Tibial artery (tissue), 4 donors: ENCODE data around the gene CTNNA2.
"Not testable (repeated sequence)": the region's sequence is repeated elsewhere in the genome, so short reads cannot be mapped to it uniquely, and the experiment has no call there.

ENCODE experiments used
- DNase-seq, 2 donors: peaks; one replicate each; pipeline ENCODE4 v3.0.0-alpha.2; 2019
- H3K27ac ChIP-seq, 2 donors: fragments of 200-600 bp; sonication (generic) in 1 of 2; 1 replicate in 1 of 2; 2 replicates in 1 of 2; pipeline ENCODE4 v1.5.1; 2018 to 2019; ENCODE audit warnings: mild to moderate bottlenecking in 1 of 2
- H3K27me3 ChIP-seq, 2 donors: fragments of 200-600 bp; sonication (generic) in 1 of 2; one replicate each; pipeline versions ENCODE4 v1.5.1 to v1.6.0; 2016 to 2019
- H3K36me3 ChIP-seq, 3 donors: fragments of 200-600 bp; sonication (generic) in 2 of 3; one replicate each; pipeline ENCODE4 v1.5.1; 2016 to 2019; ENCODE audit warnings: mild to moderate bottlenecking in 2 of 3
- H3K4me1 ChIP-seq, 4 donors: fragments of 200-600 bp; sonication (generic) in 2 of 4; 1 replicate in 3 of 4; 2 replicates in 1 of 4; pipeline ENCODE4 v1.5.1; 2016 to 2019
- H3K4me3 ChIP-seq, 2 donors: fragments of 200-600 bp; sonication (generic) in 1 of 2; 1 replicate in 1 of 2; 2 replicates in 1 of 2; pipeline ENCODE4 v1.5.1; 2018 to 2019; ENCODE audit warnings: mild to moderate bottlenecking in 2 of 2
- H3K9me3 ChIP-seq, 3 donors: fragments of 200-600 bp; sonication (generic) in 1 of 3; one replicate each; pipeline ENCODE4 v1.5.1; 2016 to 2019
- intact Hi-C: fragments of 100-400 bp; cut with DNase I; formaldehyde crosslinking; loops from one replicate; pipeline ENCODE4 v1.15.0; 2023; ENCODE audit warnings: low total_unique reads
- TF ChIP-seq, protein P1 (sequence below), 2 experiments: fragments of 200-600 bp in 1 of 2; fragments of 450-650 bp in 1 of 2; IDR thresholded peaks; one replicate each; pipeline ENCODE4 v1.5.1; 2017 to 2019; ENCODE audit warnings: antibody characterized with exemption in 2 of 2, mild to moderate bottlenecking in 1 of 2, moderate library complexity in 1 of 2

CTNNA2 gene

DNA sequence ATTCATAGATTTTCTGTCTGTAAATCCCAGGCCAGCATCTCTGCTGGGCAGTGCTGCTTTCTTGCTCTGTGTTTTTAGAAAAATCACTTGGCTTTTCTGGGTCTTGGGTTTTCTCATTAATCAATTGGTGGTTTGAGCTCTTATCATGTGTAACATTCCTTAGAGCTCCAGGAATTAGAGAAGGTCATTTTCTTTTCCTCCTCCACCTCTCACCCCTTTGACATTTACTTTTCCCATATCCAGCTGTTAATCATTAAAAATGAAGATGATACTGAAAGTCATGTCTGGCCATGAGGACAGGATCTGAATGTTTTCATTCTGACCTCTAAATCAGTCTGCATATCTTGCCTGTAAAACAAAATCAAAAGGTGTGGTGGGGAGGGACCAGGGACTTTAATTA, 680.7 kb downstream of the CTNNA2 start:
- Histone ChIP-seq H3K9me3 (no peaks in the 10 kb centered on the region), H3K27me3 (no peaks in the 10 kb centered on the region), H3K4me1 (no peaks in the 10 kb centered on the region), H3K4me3 (no peak overlapping the region), H3K36me3 (no peaks in the 10 kb centered on the region), H3K27ac (no peak overlapping the region)
- intact Hi-C loops = no loop called here
- DNase-seq = no peak
- TF ChIP-seq, protein P1, sequence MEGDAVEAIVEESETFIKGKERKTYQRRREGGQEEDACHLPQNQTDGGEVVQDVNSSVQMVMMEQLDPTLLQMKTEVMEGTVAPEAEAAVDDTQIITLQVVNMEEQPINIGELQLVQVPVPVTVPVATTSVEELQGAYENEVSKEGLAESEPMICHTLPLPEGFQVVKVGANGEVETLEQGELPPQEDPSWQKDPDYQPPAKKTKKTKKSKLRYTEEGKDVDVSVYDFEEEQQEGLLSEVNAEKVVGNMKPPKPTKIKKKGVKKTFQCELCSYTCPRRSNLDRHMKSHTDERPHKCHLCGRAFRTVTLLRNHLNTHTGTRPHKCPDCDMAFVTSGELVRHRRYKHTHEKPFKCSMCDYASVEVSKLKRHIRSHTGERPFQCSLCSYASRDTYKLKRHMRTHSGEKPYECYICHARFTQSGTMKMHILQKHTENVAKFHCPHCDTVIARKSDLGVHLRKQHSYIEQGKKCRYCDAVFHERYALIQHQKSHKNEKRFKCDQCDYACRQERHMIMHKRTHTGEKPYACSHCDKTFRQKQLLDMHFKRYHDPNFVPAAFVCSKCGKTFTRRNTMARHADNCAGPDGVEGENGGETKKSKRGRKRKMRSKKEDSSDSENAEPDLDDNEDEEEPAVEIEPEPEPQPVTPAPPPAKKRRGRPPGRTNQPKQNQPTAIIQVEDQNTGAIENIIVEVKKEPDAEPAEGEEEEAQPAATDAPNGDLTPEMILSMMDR (IDR thresholded peaks at IDR 0.05) = no peak

DNA sequence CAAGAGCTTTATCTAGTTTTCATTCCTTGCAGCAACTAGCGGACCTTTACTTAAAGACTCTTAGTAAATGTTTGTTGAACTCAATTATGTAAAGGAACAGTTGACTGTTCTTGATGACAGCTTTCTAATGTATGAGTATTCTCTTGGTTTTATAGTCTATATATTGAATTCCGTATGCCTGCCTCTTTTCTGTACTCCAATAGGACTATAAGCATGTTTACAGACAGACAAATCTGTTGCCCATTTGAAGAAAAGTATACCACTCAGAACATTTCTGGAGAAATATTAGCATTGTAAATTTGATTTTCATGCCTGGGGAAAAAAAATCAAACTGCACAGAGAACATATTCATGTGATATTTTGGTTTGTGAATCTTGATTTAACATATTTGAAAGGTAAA, 682.2 kb downstream of the CTNNA2 start:
- no peaks in the 10 kb centered on the region for H3K4me1 ChIP-seq
- H3K9me3 ChIP-seq = no peaks in the 10 kb centered on the region
- H3K4me3 ChIP-seq = no peak overlapping the region
- H3K27ac ChIP-seq = no peak overlapping the region
- DNase-seq = no peak
- H3K36me3 ChIP-seq = no peaks in the 10 kb centered on the region
- intact Hi-C loops = no loop called here
- no peaks in the 10 kb centered on the region for H3K27me3 ChIP-seq
- TF ChIP-seq, protein P1 (IDR thresholded peaks at IDR 0.05) = no peak

DNA sequence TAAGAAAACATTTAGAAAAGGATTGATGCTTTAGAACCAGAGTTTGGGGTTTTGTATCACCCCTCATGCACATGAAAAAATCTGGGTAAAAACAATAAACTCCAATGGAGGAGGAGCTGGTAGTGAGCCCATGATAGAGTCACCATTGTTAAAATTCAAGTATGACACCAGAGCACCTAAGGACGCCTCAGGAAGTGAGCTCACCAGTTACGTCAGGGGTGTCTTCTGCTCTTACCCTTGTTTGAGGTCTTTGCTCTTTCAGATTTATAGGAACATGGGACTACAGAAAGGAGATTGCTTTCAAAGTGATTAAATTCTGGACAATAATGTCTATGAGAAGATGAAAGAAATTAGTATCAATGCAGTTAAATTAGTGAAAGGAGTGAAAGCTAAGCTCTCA, 685.2 kb downstream of the CTNNA2 start:
- no peak for DNase-seq
- Histone ChIP-seq H3K27me3 (no peaks in the 10 kb centered on the region), H3K9me3 (no peaks in the 10 kb centered on the region), H3K27ac (no peak overlapping the region), H3K36me3 (no peaks in the 10 kb centered on the region), H3K4me3 (no peak overlapping the region), H3K4me1 (no peaks in the 10 kb centered on the region)
- intact Hi-C loops = no loop called here
- TF ChIP-seq, protein P1 (IDR thresholded peaks at IDR 0.05) = no peak

DNA sequence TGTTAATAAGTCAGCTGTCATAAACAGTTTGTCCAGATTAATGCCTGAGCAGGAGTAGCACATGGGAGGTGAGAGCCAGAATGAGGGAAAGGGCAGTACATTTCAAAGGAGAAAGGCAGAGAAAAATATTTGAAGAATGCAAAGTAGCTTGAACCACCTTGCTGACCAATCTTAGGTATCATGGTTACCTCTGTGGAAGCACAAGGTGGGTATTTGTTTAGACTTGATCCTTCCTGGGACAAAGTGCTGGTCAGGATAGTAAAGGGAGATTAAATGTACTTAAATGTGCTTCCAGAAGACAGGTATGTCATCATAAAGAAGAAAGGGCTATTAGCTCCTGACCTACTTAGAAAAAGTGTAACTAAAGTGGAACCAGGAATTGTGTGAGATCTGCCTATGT, 686.7 kb downstream of the CTNNA2 start:
- Histone ChIP-seq H3K27me3 (no peaks in the 10 kb centered on the region), H3K4me3 (no peak overlapping the region), H3K27ac (no peak overlapping the region), H3K9me3 (no peaks in the 10 kb centered on the region), H3K36me3 (no peaks in the 10 kb centered on the region), H3K4me1 (no peaks in the 10 kb centered on the region)
- no peak for DNase-seq
- TF ChIP-seq, protein P1 (IDR thresholded peaks at IDR 0.05) = no peak
- intact Hi-C loops = no loop called here

DNA sequence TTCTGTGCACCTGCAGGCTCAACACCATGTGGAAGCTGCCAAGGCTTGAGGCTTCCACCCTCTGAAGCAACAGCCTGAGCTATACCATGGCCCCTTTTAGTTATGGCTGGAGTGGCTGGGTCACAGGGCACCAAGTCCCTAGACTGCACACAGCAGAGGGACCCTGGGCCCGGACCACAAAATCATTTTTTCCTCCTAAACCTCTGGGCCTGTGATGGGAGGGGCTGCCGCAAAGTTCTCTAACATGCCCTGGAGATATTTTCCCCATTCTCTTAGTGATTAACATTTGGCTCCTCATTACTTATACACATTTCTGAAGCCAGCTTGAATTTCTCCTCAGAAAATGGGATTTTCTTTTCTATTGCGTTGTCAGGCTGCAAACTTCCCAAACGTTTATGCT, 691.1 kb downstream of the CTNNA2 start:
- H3K4me1 ChIP-seq, H3K4me3 ChIP-seq, H3K36me3 ChIP-seq, H3K27ac ChIP-seq, intact Hi-C loops, DNase-seq, H3K9me3 ChIP-seq, H3K27me3 ChIP-seq: not testable (repeated sequence)

DNA sequence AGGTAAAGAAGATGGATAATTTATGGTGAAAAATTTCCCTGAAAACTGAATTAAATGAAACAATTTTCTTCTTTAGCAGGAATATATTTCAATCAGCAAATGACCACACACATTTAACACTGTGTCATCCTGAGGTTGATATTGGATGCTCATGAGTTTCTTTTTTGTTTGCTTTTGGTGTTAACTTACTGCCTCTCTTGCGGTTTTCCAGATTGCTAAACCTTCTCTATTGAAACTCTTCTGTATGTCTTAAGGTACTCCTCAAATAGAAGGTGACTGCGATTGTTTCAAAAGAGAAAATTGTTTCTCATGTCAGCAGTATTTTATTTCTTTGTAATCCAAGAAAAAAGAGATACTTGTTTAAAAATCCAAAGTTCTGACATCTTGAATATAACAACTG, 692.6 kb downstream of the CTNNA2 start:
- Histone ChIP-seq H3K4me3 (no peak overlapping the region), H3K27me3 (no peaks in the 10 kb centered on the region), H3K9me3 (no peaks in the 10 kb centered on the region), H3K27ac (no peak overlapping the region), H3K4me1 (no peaks in the 10 kb centered on the region), H3K36me3 (no peaks in the 10 kb centered on the region)
- intact Hi-C loops = no loop called here
- TF ChIP-seq, protein P1 (IDR thresholded peaks at IDR 0.05) = no peak
- DNase-seq = no peak
